ENCODE results near the gene CR2. TPM values are rescaled to one million over a fixed set of nuclear protein-coding genes. Genes with fewer than 3 reads are reported as not detected.

The CR2 gene
- not detected for total RNA-seq

DNA sequence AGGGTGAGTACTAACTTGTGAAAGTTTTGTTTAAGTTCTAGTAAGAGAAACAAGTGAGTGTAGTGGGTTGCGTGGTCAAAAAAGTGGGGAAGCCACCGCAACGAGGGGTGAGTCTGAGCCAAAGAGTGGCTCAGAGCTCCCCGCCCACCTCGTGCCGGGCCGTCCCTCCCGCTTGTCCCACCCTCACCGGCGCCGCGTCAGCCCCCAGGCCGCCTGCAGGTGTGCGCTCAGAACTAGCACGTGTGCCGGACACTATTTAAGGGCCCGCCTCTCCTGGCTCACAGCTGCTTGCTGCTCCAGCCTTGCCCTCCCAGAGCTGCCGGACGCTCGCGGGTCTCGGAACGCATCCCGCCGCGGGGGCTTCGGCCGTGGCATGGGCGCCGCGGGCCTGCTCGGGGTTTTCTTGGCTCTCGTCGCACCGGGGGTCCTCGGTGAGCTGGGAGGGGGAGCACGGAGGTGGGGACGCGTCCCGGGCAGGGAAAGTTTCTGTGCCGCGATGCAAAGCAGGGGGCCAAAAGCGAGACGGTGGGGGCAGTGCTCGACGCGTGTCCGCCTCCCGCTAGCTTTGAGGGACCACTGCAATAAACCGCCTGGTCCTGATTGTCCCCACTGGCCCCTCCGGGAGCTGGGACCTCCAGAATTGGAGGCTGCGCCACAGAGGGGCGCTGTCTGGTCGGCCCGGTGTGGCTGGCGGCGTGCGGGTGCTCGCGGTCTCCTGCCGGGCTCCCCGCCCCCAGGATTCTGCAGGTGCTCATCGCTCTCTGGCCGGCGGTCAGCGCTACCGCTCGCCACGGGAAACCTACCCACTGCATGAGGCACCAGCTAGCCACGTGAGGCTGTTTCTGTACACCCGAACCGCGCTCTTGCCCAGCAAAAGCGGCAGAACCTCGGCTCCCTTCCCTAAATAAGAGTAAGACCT is at the start of gene CR2:
Gene CR2 (plus strand): TSS at position 283 of the 919 bp plus-strand sequence. CDS start 91 bp downstream, at position 374.
- DNase-seq, result peak; percentile 50
- H3K9me3 Mint-ChIP-seq (ENCODE audit: insufficient read depth), result no peaks in the 10 kb centered on the region
- H3K4me3 Mint-ChIP-seq, result peak within 1 kb of the TSS; percentile 55
- no peak within 1 kb of the TSS for H3K27ac Mint-ChIP-seq
- peaks cover 48% of the 10 kb centered on the region for H3K27me3 Mint-ChIP-seq (ENCODE audit: low read depth)
- ChIA-PET CTCF (interaction anchor here (0.6 to 3.3 kb wide), 7 partner anchors 9 to 370 kb away, joined by 3 to 23 read pairs (median 4); no protein-coding TSS in a partner anchor), POLR2A (no interaction called here)
- ATAC-seq, result peak; percentile 77
- H3K36me3 Mint-ChIP-seq (ENCODE audit: low read depth), result no peaks in the 10 kb centered on the region
- H3K4me1 Mint-ChIP-seq (ENCODE audit: low read depth), result peaks cover 17% of the 10 kb centered on the region

DNA sequence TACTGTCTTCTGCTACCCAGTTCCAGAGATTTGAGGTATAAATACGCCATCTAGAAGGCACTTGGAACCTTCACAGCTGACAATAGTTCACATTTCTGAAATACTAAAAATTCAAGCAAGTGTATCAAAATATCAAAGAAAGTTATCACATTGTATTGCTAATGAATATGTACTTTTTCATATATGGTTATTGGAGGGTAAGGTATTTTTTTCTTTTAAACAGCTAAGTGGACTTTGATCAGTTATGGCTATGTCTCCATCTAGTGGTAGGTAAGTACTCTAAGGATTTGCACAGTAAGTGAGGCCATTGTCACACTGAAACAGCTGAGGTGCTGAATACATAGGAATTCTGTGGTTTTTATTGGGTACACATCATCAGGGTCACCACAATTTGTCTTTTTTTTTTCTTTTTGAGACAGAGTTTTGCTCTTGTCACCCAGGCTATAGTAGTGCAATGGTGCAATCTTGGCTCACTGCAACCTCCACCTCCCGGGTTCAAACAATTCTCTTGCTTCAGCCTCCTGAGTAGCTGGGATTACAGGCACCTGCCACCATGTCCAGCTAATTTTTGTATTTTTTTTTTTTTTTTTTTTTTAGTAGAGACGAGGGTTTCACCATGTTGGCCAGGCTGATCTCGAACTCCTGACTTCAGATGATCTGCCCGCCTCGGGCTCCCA is 49.1 kb upstream of the CR2 start:
- Mint-ChIP-seq H3K4me1 (ENCODE audit: low read depth) (peaks cover 11% of the 10 kb centered on the region), H3K27me3 (ENCODE audit: low read depth) (peaks cover 3% of the 10 kb centered on the region), H3K9me3 (ENCODE audit: insufficient read depth) (peaks cover 7% of the 10 kb centered on the region), H3K36me3 (ENCODE audit: low read depth) (peaks cover 8% of the 10 kb centered on the region), H3K27ac (no peak overlapping the region), H3K4me3 (no peak overlapping the region)
- peak; percentile 86 for ATAC-seq
- DNase-seq, result no peak
- POLR2A ChIA-PET, result interaction anchor here (1.3 to 2.5 kb wide), 2 partner anchors 68 to 84 kb away, joined by 5 to 19 read pairs; partner anchors contain the start of gene CD55
- CTCF ChIA-PET, result interaction anchor here (0.5 to 5.4 kb wide), 39 partner anchors 8 to 738 kb away, joined by 3 to 59 read pairs (median 4); partner anchors contain the start of genes C4BPB, CD55 and PFKFB2

DNA sequence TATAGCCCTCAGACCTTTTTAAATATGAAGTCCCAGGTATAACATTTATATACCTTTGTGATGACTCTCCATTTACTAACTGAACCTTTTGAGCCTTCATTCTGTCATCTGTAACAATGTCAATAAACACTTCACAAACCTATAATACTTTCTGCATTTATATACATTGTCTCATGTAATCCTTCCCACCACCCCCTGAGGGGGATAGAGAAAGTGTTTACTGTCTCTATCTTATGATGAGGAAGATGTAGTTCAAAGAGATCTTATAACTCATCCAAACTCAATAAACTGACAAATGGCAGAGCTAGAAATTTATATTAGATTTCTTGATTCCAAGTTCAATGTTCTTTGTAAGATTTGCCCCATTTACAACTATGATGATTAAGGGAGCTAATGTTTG is 48.3 kb upstream of the CR2 start:
- H3K36me3 Mint-ChIP-seq (ENCODE audit: low read depth), result peaks cover 7% of the 10 kb centered on the region
- peaks cover 2% of the 10 kb centered on the region for H3K9me3 Mint-ChIP-seq (ENCODE audit: insufficient read depth)
- H3K27me3 Mint-ChIP-seq (ENCODE audit: low read depth), result peaks cover 3% of the 10 kb centered on the region
- peaks cover 11% of the 10 kb centered on the region for H3K4me1 Mint-ChIP-seq (ENCODE audit: low read depth)
- H3K4me3 Mint-ChIP-seq, result no peak overlapping the region
- ChIA-PET POLR2A (interaction anchor here (1.3 to 2.5 kb wide), 2 partner anchors 69 to 85 kb away, joined by 5 to 19 read pairs; partner anchors contain the start of gene CD55), CTCF (interaction anchor here (0.6 to 5.4 kb wide), 23 partner anchors 9 to 393 kb away, joined by 3 to 59 read pairs (median 5); partner anchors contain the start of genes C4BPB, CD55 and CR1)
- DNase-seq, result no peak
- H3K27ac Mint-ChIP-seq, result no peak overlapping the region
- ATAC-seq, result no peak

DNA sequence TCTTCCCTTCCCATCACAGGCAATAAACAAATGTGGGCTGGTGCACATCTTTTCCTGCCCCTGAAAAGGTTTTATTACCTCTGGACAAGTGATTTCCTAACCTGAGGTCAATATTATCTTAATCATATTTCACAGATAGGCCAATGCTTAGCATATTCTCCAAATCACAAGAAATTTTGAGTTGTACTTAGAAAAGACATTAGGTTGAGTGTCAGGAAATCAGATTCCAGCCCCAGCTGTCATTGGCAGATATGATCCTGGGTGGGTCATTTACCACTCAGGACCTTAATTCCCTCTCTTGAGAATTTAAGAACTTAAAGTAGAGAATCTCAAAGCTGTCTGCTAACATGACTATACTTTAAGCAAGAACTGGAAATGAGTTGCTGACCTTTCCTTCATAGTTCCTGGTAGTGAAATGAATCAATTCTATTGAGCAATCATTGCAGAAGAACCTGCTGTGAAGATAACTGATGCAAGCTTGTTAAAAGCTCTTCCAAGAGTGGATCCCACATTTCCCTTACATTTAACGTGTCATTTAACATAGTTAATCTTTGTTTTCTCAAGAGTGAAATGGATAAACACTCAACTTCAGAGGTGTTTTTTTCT is 46.4 kb upstream of the CR2 start:
- H3K36me3 Mint-ChIP-seq (ENCODE audit: low read depth), result no peaks in the 10 kb centered on the region
- ChIA-PET CTCF (interaction anchor here (1.1 to 5.4 kb wide), 3 partner anchors 92 to 327 kb away, joined by 5 to 25 read pairs (median 5); no protein-coding TSS in a partner anchor), POLR2A (interaction anchor here (0.8 kb wide), 1 partner anchor 72 kb away, joined by 5 read pairs; no protein-coding TSS in a partner anchor)
- H3K4me1 Mint-ChIP-seq (ENCODE audit: low read depth), result peaks cover 17% of the 10 kb centered on the region
- ATAC-seq, result no peak
- peaks cover 3% of the 10 kb centered on the region for H3K27me3 Mint-ChIP-seq (ENCODE audit: low read depth)
- no peak overlapping the region for H3K4me3 Mint-ChIP-seq
- H3K9me3 Mint-ChIP-seq (ENCODE audit: insufficient read depth), result no peaks in the 10 kb centered on the region
- no peak for DNase-seq
- no peak overlapping the region for H3K27ac Mint-ChIP-seq

DNA sequence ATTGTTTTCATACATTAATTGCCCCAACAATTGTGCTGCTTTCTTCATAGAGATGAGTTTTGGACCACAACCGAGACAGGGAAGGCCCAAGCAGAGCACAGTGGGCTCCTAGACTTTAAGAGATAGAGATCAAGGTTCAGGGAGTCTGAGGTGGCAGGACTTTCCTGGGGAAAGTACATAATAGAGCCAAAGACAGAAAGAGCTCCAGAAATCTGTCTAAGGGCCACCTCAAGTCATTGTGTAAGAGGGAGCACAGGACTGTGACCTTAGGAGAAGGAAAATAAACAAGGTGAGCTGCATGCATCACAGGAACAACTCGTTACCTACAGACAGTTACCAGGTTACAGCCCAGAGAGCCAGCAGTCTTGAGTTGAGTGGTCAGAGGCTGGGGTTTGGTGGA is 41.3 kb upstream of the CR2 start:
- no peak for ATAC-seq
- Mint-ChIP-seq H3K27ac (peak overlapping the region; percentile 1), H3K4me3 (no peak overlapping the region), H3K4me1 (ENCODE audit: low read depth) (peaks cover 19% of the 10 kb centered on the region), H3K36me3 (ENCODE audit: low read depth) (no peaks in the 10 kb centered on the region), H3K9me3 (ENCODE audit: insufficient read depth) (no peaks in the 10 kb centered on the region), H3K27me3 (ENCODE audit: low read depth) (no peaks in the 10 kb centered on the region)
- ChIA-PET POLR2A (no interaction called here), CTCF (interaction anchor here (1.1 to 2.1 kb wide), 4 partner anchors 8 to 254 kb away, joined by 3 to 11 read pairs (median 6); no protein-coding TSS in a partner anchor)
- no peak for DNase-seq

DNA sequence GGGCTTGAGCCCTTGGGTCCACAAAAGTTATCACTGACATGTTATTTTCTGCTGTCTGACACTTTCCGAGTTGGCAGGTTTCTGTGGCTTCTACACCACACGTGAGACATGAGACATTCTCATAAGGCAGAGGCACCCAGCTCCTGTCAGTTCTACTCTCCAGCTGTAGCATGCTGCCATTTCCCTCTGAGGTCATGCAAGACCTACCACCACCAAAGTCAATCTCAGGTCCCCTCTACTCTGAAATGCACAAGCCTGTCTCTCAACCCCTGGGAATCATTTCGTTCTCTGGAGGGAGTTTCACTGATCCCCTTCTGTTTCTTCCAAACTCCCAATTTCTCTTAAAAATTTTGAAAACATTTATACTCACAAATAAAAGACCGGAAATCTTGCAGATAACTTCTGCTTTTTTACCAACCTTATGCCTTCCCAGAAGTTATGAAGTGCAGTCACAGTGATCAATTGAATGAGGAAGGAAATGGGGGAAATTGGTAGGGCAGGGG is 39.5 kb upstream of the CR2 start:
- peaks cover 19% of the 10 kb centered on the region for H3K4me1 Mint-ChIP-seq (ENCODE audit: low read depth)
- ATAC-seq (peak; percentile 85), DNase-seq (peak; percentile 62)
- no peaks in the 10 kb centered on the region for H3K27me3 Mint-ChIP-seq (ENCODE audit: low read depth)
- peaks cover 2% of the 10 kb centered on the region for H3K9me3 Mint-ChIP-seq (ENCODE audit: insufficient read depth)
- H3K36me3 Mint-ChIP-seq (ENCODE audit: low read depth), result no peaks in the 10 kb centered on the region
- POLR2A ChIA-PET, result interaction anchor here (0.6 kb wide), 1 partner anchor 78 kb away, joined by 3 read pairs; no protein-coding TSS in a partner anchor
- H3K27ac Mint-ChIP-seq, result no peak overlapping the region
- CTCF ChIA-PET, result no interaction called here
- no peak overlapping the region for H3K4me3 Mint-ChIP-seq

DNA sequence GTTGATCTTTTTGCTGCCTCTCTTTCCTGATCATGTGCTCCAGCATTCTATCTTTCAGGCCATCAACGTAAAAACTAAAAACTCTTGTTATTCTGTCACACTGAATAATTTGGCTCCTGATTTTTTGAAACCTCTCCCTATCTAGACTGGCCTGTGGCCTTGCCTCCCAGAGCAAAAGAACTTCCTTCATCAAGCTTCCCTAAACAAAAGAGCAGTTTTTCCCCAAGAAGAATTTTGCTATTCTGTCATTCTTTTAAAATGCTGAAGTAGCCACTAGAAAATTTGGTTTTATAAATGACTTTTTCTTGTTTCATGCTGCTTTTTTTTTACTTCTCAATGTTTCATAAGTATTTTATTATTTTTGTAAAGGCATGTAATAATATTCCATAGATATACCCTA is 37.1 kb upstream of the CR2 start:
- Mint-ChIP-seq H3K27me3 (ENCODE audit: low read depth) (no peaks in the 10 kb centered on the region), H3K36me3 (ENCODE audit: low read depth) (no peaks in the 10 kb centered on the region), H3K9me3 (ENCODE audit: insufficient read depth) (peaks cover 7% of the 10 kb centered on the region), H3K4me1 (ENCODE audit: low read depth) (peaks cover 15% of the 10 kb centered on the region), H3K4me3 (no peak overlapping the region), H3K27ac (no peak overlapping the region)
- no peak for ATAC-seq
- CTCF ChIA-PET, result interaction anchor here (0.8 to 1.4 kb wide), 3 partner anchors 11 to 63 kb away, joined by 3 to 6 read pairs (median 4); no protein-coding TSS in a partner anchor
- POLR2A ChIA-PET, result no interaction called here
- no peak for DNase-seq

DNA sequence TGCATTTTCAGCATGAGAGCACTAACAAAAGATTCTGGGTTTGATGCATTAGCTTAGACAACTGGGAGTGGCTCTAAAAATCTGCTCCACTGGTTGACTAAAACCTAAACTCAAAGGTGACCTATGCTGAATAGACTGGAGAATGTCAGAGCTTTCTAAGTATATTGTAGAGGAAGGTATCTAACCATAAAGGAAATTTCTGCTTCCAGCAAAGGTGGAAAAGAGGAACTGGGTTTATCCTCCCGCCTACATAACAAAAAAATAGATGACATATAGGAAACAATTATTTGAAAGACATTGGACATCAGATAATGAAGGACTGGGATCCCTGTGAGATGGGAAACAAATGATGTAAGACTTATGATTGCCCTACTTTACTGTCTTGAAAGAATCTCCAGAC is 35.8 kb upstream of the CR2 start:
- peaks cover 7% of the 10 kb centered on the region for H3K9me3 Mint-ChIP-seq (ENCODE audit: insufficient read depth)
- CTCF ChIA-PET, result interaction anchor here (1.1 to 1.4 kb wide), 3 partner anchors 10 to 81 kb away, joined by 3 to 6 read pairs (median 3); no protein-coding TSS in a partner anchor
- H3K4me3 Mint-ChIP-seq, result no peak overlapping the region
- H3K4me1 Mint-ChIP-seq (ENCODE audit: low read depth), result peaks cover 8% of the 10 kb centered on the region
- POLR2A ChIA-PET, result no interaction called here
- no peak overlapping the region for H3K27ac Mint-ChIP-seq
- H3K27me3 Mint-ChIP-seq (ENCODE audit: low read depth), result no peaks in the 10 kb centered on the region
- ATAC-seq (no peak), DNase-seq (no peak)
- no peaks in the 10 kb centered on the region for H3K36me3 Mint-ChIP-seq (ENCODE audit: low read depth)

DNA sequence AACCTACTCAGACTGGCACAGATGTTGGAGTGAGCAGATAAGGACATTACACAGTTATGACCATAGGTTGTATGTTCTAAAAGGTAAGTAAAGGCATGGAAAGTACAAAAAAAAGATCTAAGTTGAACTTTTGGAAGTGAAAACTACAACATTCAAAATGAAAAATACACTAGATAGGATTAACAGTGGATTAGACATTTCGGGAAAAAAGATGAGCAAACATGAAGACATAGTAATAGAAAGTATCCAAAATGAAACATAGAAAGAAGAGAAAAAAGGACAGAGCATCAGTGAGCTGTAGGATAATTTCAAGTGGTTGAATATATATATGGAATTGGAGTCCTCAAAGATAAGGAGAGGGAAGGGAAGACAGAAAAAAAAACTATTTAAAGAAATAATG is 34.0 kb upstream of the CR2 start:
- no peak for ATAC-seq
- no peak overlapping the region for H3K4me3 Mint-ChIP-seq
- H3K4me1 Mint-ChIP-seq (ENCODE audit: low read depth), result no peaks in the 10 kb centered on the region
- POLR2A ChIA-PET, result no interaction called here
- no peaks in the 10 kb centered on the region for H3K36me3 Mint-ChIP-seq (ENCODE audit: low read depth)
- H3K9me3 Mint-ChIP-seq (ENCODE audit: insufficient read depth), result peaks cover 7% of the 10 kb centered on the region
- H3K27me3 Mint-ChIP-seq (ENCODE audit: low read depth), result no peaks in the 10 kb centered on the region
- no peak for DNase-seq
- H3K27ac Mint-ChIP-seq, result no peak overlapping the region
- CTCF ChIA-PET, result no interaction called here

DNA sequence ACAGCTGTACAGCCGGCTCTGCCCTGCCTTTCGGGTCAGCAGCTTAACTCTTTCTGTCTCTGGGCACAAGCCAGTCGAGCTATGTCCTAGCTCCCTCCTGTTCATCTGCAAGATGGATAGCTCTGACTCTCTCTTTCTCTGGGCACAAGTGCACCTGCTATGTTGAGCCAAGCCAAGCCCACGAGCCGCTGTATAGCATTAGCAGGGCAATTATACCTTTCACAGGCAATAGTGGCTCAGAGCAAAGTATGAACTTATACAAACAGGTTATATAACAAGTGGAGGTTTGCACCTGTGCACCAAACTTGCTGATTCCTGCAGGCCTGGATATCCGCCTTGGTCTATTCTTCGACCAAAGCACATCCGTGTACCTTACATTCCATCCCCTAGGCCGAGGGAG is 33.0 kb upstream of the CR2 start:
- Mint-ChIP-seq H3K9me3 (ENCODE audit: insufficient read depth) (peaks cover 7% of the 10 kb centered on the region), H3K27ac (no peak overlapping the region), H3K4me3 (no peak overlapping the region), H3K36me3 (ENCODE audit: low read depth) (no peaks in the 10 kb centered on the region), H3K4me1 (ENCODE audit: low read depth) (no peaks in the 10 kb centered on the region), H3K27me3 (ENCODE audit: low read depth) (no peaks in the 10 kb centered on the region)
- POLR2A ChIA-PET, result no interaction called here
- DNase-seq (no peak), ATAC-seq (no peak)
- CTCF ChIA-PET, result no interaction called here

DNA sequence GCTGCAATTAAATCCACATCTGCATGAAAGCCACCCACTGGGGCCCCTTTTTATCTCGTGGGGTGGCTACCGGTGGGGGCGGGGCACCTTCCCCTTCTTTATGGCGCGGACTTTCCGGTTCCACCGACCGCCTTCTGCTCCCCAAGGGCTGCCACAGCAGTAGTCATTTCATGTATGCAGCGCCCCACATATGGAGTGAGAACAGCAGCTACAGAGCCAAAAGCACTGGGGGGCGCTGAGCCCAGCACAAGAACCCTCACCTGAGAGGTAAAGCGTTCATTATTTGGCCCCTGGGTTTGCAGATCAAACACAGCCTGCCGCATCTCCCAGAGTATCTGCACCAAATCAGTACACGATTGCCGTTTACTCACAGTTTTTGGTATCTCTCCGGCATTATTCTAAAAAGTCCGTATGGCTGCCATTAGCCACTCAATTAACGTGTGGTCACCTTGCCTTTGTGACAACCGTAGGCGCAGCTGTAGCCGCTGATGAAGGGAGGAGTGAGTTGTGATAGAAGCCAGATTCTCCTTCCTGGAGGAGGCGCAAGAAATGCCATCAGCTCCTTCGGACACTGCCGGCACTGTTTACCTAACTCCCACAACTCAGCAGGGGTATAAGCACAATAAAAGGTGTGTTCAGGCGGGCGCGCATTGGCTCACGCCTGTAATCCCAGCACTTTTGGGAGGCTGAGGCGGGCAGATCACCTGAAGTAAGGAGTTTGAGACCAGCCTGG is 30.4 kb upstream of the CR2 start:
- CTCF ChIA-PET, result no interaction called here
- peaks cover 9% of the 10 kb centered on the region for H3K27me3 Mint-ChIP-seq (ENCODE audit: low read depth)
- ATAC-seq, result no peak
- POLR2A ChIA-PET, result no interaction called here
- no peaks in the 10 kb centered on the region for H3K4me1 Mint-ChIP-seq (ENCODE audit: low read depth)
- H3K27ac Mint-ChIP-seq, result no peak overlapping the region
- no peak for DNase-seq
- peaks cover 7% of the 10 kb centered on the region for H3K9me3 Mint-ChIP-seq (ENCODE audit: insufficient read depth)
- H3K4me3 Mint-ChIP-seq, result no peak overlapping the region
- no peaks in the 10 kb centered on the region for H3K36me3 Mint-ChIP-seq (ENCODE audit: low read depth)
